ENCODE data around the gene NLRC3.

NLRC3 gene

DNA sequence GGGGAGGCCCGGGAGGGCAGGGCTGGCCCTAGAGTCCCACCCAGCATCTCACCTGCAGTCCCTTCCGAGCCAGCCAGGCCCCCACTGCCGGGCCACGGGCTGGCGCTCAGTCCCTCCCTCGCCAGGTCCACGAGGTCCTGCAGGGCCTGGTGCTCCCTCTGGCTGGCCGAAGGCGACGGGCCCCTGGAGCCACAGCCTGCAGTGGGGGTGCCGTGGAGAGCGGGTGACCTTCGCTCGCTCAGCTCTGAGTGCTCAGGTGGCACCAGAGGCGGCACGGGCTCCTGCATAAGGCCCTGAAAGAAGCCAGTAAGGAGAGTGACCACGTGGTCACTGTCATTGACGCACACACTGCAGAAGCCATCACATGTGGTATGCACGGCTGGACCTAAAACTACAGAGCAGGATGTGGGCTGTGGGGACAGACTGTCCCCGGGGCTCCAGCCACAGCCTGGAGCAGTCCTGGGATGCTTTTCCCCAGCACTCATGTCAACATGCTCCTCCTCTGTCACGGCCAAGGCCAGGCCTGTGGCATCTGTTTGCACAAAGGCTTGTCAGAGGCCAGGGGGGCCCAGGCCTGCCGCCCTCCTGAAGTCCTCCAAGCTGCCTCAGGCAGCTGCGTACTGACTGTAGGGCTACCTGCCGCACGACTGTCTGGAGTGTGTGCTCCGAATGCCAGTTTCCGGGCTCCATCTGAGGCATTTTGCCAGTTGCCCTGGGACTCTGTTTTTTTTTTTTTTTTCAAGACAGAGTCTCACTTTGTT lies 19.1 kb upstream of the NLRC3 start:
- DNase-seq, result no peak

DNA sequence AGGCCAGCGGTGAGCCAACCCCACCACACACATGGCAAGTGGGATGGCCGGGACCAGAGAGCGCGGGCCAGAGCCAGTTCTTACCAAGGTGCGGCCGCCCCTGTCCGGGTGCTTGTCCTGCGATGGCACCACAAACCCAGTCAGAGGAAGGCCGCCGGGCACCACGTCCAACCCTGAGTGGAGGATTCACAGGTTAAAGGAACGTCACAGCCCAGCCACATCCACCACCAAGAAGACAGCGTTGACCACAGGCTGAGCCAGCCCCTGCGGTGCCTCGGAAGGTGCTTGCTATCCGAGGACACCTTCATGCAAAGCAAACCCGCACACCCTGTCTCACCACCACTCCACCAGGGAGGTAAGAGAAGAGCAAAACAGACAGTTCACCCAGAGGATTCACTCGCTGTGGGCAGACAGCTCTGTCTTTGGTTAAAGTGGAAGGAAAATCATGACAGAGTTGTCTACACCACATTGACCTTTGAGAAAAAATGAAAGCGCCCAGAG lies 18.4 kb upstream of the NLRC3 start:
- no peak for DNase-seq

DNA sequence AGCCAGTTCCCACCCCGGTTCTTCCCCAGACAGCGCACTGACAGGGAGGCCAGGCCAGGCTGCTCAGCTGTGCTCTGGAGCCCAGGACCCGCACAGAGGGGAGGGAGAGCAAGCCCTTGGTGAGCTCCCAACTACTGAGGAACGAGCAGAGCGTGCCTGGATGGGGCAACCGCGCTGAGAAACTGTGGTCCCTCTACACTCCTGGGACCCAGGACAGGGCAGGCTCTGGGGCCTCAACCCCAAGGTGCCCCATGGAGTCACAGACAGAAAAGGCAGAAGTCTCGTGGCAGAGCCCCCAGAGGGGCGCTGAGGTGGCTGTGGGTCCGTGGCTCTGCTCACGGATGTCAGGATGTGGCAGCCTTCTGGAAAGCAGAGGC lies 17.9 kb upstream of the NLRC3 start:
- DNase-seq, result no peak

DNA sequence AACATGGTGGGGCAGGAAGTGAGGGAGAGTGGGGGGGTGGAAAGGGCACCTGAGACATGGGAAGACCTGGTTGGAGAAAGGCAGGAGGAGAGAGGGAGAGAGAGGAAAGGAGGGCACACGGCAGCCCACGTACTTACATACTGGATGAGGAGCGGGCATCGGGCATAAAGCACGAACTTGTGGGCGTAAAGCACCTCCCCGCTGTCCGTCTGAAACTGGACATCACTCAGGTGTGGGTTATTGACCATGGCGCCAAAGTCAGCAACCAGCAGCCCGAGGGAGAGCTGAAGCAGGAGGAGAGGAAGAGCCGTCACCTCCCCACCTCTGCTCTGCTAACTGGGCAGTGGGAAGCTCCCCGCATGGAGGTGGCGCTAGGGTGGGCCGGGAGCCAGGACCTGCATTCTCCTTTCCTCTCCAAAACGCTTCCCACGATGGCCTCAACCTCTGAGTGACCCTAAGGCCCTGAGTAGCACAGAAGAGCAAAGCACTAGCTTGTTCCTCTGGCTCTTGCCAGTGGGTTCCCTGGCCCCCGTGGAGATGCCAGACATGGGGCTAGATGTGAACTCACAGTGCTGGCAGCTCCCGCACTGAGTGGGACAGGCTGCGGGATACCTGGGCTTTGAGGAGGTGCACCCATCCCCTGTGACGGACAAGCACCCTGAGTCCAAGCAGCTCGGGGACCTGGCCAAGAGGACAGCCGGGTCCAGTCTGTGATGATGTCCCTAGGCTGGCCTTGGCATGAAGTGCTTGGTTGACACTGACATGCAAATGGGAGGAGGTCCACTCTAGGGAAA lies 17.3 kb upstream of the NLRC3 start:
- DNase-seq, result no peak

DNA sequence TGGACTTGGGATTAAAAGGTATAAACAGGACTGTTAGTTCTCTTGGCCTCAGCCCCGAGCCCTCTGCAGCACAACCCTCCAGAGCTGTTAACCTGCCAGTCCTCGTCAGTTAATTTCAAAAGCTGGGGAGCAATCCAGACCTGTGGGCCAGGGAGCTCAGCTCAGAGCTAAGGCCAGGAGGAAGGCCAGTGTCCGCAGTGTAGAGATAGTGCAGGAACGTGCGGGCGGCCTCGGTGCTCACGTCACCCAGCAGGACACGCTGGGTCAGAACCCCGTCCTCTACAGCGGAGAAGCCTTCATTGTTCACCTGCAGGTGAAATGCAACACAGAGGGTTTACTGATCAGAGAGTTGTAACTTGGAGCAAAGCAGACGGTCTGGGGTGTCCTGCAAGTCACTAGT lies 15.4 kb upstream of the NLRC3 start:
- no peak for DNase-seq

DNA sequence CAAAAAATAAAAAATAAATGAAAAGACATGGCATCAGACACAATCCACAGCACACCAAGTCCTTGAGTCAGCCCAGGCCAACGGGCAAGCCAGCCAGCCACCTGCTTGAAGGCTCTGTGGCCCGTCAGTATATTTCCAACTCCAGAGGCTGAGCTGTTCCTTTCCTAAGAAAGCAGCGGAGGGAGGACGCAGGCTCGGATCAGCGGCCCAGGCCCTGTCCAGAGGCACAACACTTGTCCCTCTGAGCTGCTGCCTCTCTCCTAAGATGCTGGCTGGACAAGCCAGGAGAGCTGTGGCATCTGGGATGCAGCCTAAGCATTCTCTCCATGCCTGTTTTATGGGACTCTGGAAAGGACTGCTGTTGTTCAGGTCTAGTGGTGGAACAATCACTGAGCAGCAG lies 14.8 kb upstream of the NLRC3 start:
- DNase-seq, result no peak

DNA sequence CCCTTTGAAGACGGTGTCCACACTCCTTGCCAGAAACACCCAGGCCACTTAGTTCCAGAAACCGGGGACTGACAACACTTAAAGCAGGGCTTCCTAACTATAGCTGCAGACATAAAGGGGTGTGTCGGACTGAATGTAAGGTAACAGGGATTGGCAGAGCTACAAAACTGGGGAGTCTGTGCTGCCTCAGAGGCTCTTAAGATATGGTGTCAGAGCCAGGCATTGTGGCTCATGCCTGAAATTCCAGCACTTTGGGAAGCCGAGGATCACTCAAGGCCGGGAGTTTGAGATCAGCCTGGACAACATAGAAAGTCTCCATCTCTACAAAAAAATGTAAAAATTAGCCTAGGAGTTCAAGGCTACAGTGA lies 14.2 kb upstream of the NLRC3 start:
- no peak for DNase-seq

DNA sequence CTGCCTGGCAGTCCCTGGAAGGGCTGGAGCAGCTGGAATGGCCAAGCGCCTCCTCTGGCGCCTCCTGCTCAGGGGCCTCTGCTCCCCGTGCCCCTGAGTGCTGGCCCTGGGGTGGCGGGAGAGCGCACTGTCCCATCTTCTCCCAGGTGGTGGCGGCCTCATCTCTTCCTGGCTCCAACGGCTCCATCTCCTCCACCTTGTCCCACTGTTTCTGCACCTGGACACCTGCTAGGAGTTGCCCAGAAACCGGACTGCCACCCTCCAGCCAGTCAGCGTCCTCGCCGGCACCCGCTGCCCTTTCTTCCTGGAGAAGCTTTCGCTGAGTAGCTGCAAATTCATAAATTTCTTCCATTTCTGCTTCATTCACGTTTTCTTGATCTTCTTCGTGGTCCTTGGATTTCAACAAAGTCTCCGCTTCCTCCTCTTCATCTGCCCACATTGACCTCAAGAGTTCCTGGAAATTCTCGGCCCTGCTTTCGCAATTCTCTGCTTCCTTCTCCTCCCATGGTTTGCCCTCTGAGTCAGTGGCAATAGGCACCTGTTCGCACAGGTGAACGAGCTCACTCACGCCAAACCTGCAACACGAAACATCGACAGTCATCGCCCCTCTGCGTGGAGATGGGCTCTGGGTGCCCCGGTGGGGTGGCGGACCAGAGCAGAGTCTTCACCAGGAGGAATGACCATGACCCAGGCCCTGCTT lies 13.7 kb upstream of the NLRC3 start:
- DNase-seq, result no peak

DNA sequence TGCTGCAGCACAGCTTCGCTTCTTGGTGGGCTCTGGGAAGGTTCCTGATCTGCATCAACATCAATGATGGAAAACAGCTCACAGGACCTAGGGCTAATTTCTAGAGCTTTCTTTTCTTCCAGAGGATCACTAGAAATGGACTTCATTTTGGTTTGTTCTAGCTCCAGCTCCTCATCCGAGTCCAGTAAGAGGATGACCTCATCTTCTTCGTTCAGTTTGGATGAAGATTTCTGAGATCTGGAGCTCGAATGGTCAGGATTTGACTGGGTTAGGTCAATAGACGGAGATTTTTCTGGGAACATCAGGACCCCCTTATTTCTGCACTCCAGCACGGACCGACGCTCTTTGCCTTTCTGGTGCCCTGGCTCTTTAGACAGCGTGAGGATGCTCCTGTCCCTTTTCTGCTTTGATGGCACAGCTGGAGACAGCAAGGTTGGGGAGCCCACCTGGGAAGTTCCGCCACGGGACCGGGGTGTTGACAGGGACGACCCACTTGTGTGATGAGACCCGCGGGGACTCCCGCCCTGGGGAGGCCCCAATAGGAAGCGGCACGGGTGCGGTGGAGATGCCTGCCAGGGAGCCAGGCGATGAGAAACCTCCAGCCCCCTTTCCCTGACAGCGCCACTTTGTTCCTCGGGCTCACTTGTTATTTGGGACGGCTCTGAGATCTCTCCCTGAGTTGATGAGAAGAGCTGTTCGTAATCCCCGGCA lies 12.9 kb upstream of the NLRC3 start:
- DNase-seq, result no peak

DNA sequence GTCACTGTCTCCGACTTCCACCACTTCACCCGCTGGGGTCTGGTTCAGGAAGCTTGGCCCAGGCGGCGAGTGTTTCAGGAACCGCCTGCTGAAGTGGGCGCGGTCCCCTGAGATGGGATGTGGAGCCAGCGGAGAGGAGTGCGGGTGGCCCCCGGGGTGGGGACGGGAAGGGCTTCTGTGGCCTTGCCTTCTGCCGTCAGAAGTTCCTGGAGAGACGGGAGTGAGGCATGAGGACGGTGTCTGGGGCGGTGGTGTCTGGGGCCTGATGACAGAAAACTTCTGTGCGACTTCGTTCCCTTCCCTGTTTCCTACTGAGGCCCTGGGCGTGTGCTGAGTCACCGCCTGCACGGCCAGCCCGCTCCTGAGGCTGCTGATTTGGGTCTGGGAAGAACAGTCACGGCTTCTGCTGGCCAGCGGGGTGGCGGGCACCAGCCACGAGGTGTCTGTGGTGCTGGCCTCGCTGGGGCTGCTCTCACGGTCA lies 12.3 kb upstream of the NLRC3 start:
- no peak for DNase-seq

DNA sequence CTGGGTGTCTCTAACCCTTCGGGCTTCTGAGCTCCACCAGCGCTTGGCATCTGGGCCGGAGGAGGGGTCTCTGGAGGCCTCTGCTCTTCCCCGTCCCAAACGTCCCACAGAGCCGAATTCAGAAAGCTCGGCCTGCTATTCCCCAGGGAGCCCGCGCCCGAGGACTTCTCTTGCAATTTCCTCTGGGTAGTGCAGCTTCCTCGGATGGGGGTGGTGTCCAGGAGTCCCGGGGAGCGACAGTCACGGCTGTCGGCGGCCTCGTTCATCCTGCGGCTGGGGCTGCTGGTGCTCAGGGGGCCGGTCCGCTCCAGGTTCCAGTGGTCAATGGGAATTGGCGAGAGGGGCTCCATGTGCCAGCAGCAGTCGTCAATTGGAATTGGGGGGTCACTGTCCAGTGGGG lies 11.8 kb upstream of the NLRC3 start:
- no peak for DNase-seq

DNA sequence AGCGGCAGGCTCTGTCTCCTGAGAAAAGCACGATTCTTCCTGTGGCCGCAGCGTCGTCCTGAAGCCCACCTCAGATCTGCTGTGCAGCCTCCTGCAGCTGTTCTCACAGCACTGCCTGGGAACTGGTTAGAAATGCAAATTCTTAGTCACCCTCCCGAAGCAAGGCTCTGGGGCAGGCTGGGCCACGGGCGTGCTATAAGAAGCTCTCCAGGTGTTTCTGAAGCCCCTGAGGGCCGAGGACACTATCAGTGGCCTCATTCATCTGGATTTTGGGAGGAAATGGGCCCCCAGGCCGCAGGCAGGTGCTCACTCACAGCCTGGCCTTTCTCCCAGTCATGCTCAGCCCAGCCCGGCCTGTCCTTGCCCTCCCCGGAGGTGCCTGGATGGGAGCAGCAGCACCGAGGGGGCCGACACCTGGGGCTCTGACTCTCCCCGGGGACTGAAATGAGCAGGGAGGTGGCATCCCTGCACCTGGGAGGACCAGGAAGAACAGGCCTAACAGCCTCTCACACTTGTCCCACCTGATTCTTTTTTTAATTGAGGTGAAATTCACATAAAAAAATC lies 10.4 kb upstream of the NLRC3 start:
- no peak for DNase-seq

DNA sequence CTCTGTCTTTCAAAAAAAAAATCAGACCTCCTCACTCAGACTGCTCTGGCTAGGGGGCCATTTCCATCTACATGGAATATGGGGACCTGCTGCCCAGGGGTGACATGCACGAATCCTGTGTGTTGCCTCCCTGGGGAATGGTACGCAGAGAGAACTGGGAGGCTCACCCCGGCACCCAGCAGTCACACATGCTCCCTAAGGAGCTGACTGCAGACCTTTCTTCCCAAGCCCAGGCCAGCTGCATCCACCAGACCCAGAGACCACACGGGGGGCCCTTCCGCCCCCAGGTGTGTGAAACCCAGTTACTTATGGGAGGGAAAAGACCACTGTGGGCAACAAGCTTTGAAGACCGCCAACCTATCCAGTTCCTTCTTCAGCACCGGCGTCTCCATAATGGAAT lies 7.2 kb upstream of the NLRC3 start:
- no peak for DNase-seq

DNA sequence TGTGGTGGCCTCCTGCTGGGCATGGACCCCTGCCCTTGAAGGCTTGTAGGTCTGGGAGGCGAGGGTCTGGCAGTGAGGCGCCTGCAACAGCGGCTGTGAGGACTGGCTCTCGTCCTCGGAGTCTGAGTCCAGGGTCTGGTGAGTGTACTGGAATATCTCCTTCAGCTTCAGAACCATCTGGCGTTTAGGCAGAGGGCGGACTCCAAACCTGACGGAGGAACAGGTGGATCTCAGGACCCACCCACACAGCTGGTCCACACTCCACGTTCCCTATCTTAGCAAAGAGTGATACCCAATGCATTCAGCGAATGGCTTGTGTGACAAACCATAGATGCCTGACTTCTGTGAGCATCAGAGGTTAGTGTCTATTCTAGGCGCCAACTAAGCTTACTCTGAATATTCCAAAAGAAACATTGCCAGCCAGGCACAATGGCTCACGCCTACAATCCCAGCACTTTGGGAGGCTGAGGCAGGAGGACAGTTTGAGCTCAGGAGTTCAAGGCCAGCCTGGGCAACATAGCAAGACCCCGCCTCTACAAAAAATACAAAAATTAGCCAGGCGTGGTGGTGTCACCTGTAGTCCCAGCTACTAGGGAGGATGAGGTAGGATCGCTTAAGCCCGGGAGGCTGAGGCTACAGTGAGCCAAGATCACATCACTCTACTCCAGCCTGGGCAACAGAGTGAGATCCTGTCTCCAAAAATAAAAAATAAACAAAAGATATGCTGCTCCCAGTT lies 6.3 kb upstream of the NLRC3 start:
- no peak for DNase-seq

DNA sequence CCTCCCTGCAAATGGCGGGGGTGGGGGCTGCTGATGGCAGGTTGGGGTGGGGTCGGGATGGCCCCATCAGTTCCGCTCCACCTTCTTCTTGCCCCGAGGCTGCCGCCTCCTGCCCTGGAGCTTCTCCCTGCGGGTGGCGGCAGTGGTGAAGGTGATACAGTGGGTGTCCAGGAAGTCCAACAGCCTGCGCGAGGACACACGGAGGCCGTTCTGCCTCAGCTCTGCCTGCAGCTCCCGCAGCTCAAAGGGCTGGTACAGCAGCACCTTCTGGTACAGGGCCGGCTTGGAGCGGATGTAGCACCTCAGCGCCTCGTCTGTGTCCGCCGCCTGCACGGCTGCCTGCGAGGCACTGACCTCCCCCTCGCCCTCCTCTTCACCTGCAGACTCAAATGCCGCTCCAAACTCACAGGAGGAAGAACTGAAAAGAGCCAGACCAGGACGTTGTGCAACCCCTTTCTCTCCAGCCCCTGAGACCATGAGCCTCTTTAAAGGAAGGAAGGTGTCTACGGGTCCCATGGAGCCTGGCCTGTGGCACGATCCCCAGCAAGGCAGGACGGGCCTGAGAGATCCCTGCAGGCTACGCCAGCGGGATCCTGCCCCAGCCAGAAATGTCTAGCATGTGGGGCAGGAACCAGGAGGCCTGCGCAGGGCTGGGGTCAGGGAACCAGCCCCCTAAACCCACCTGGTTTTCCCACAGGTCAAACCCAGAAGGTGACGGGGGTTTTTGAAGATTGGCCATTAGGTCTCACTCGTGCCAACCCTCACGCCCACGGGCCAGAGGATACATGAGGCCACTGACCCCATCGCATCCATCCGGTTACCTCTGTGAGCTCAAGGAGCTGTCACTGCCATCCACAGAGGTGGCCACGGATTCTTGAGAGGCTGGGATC lies 5.3 kb upstream of the NLRC3 start:
- DNase-seq, result no peak

DNA sequence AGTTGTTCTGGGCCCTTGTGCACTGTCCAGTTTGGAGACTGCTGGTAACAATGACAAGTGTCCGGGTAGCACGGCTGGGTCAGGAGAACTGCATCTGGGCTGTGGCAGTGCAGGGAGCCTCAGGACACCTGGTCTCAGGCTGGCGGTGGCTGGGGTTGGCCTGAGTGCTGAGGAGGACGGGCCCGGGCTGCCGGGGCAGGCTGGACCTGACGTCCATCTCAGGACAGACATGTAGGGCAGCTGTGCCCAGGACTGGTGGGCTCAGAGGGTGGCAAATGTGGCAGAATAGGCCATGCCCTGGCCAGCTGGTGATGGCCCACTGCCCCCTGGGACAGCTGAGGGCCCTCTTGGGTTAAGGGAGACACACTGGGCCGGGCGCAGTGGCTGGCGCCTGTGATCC lies 4.2 kb upstream of the NLRC3 start:
- DNase-seq, result no peak

DNA sequence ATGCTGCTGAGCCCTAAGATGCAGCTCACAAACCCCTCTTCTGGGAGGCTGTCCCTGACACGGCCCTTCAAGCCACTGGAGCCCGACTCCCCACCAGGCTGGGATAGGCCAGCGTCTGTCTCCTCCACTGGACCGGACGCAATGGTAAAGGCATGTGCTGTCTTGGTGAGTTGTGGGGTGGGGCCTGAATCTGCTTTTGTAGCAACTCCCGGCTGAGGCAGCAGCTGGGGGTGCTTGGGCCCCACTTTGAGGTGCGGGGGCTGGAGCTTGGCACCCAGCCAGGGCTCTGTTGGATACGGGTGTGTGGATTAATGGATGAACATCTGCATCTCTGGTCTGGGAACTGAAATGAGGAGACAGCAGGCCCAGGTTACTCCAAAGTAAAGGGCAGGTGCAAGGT lies 3.5 kb upstream of the NLRC3 start:
- no peak for DNase-seq

DNA sequence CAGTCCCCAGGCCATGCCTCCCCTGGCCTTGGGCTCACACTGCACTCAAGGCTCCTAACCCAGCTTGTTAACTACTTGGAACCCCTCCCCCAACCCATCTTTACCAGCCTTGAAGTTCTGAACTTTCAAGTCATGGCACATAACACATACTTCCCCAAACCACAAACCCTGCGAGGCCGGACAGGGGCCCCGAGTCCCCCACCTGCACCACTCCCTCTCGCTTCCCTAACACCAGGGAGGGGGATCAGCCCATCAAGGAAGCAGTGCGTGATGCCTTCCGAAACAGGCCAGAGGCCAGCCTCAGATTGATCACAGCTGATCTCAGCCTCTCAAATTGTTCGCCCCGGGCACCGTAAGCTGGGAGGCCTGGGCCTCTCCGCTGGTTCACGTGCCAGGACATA lies 3.0 kb upstream of the NLRC3 start:
- DNase-seq, result no peak

DNA sequence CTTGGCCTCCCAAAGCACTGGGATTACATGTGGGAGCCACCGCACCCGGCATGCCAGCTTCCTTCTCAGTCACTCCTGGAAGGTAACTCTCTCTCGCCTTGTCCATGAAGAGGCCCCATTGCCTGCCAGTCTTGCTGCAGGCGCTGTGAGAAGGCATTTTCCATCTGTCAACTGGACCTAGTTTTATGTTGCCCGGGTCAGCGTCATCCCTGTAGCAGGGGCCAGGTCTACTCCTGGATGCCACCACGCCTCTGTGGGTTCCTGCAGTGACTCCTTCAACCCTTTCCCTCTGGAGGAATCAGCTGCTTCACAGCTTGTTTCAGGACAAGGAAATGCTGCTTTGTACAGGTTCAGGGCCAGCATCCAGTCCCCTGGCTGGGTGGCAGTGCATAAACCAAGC lies 2.6 kb upstream of the NLRC3 start:
- DNase-seq, result no peak

DNA sequence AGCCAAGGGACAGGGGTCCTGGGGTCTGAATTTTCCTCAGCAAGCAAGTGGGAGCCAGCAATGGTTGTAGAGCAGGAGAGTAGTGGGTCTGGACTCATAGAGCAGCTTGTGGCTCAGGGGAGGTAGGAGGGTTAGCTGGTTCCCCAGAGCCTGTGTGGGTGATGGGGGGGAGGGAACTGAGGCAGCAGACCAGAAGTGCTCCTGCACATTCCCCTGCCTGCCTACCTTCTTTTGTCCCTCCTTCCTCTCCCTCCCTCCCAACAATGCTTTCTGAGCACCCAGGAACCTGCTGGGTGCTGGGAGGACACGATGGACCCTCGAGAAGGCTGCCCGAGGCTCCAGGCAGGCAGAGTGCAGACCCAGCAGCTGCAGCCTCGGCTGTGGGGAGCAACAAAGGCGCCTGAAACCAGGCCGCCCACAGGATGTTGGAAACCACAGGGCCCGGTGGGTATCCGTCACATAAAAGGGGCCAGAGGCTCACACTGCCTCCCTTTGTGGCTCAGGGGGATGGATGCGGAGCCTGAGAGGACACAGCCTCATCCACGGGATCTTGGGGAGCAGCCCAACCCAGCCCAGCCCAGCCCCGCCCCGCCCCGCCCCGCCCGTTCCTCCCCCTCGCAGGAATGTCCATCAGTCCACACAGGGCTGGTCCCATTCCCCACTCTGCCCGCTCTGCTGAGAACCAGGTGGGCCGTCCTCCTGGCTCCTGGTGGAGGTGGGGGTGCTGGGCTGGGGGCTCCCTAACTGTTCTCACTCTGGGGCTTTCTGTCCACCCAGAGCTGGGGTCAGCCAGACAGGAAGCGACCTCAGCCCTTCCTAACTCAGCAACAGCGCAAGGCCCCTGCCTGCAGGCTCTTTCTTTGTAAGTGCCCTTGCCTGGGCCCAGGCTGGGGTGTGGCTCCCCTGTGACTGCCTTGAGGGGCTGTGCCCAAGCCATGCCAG lies 1.7 kb upstream of the NLRC3 start:
- no peak for DNase-seq

All from amniotic stem cell (primary cell).